H9 (cell line): ENCODE measurements around the gene LIN7A. TPM values are rescaled to one million over a fixed set of nuclear protein-coding genes. Genes with fewer than 3 reads are reported as not detected.
A peak's percentile ranks its signal among the peaks of the same experiment; 100 is the strongest.

ENCODE experiments used
- DNase-seq: peaks from one replicate; pipeline ENCODE4 v3.0.0-alpha.2; 2017
- H2AFZ ChIP-seq: one replicate; pipeline ENCODE4 v1.6.1; 2013; ENCODE audit warnings: mild to moderate bottlenecking, low read length, control low read depth, moderate library complexity
- H2AK5ac ChIP-seq: 2 replicates; pipeline ENCODE4 v1.6.1; 2013; ENCODE audit warnings: low read length, control low read depth, mixed read lengths; ENCODE audit not compliant: insufficient read length
- H2BK120ac ChIP-seq: one replicate; pipeline ENCODE4 v1.6.1; 2013; ENCODE audit warnings: low read depth, mild to moderate bottlenecking, low read length, control low read depth, inconsistent platforms; ENCODE audit not compliant: poor library complexity, severe bottlenecking
- H2BK12ac ChIP-seq: 2 replicates; pipeline ENCODE4 v1.6.1; 2013; ENCODE audit warnings: low read length, control low read depth, mixed read lengths, low read depth; ENCODE audit not compliant: insufficient read length
- H2BK15ac ChIP-seq: 2 replicates; pipeline ENCODE4 v1.6.1; 2013; ENCODE audit warnings: low read depth, low read length, control low read depth
- H2BK20ac ChIP-seq: one replicate; pipeline ENCODE4 v1.6.1; 2013; ENCODE audit warnings: low read depth, mild to moderate bottlenecking, low read length, control low read depth, inconsistent platforms; ENCODE audit not compliant: poor library complexity, severe bottlenecking
- H2BK5ac ChIP-seq: 2 replicates; pipeline ENCODE4 v1.6.1; 2013; ENCODE audit warnings: low read length, control low read depth, mixed read lengths; ENCODE audit not compliant: insufficient read length
- H3K14ac ChIP-seq: 2 replicates; pipeline ENCODE4 v1.6.1; 2013; ENCODE audit warnings: low read length, control low read depth; ENCODE audit not compliant: insufficient read depth
- H3K18ac ChIP-seq: 2 replicates; pipeline ENCODE4 v1.6.1; 2013; ENCODE audit warnings: low read depth, mild to moderate bottlenecking, mixed read lengths, low read length, control low read depth; ENCODE audit not compliant: insufficient read length
- H3K23ac ChIP-seq: 2 replicates; pipeline ENCODE4 v1.6.1; 2013; ENCODE audit warnings: low read length, control low read depth, mixed read lengths, low read depth; ENCODE audit not compliant: insufficient read length
- H3K23me2 ChIP-seq: 2 replicates; pipeline ENCODE4 v1.6.1; 2013; ENCODE audit warnings: low read depth, mild to moderate bottlenecking, mixed read lengths, low read length, control low read depth; ENCODE audit not compliant: insufficient read length, poor library complexity, severe bottlenecking
- H3K27ac ChIP-seq: 2 replicates; pipeline ENCODE4 v1.5.1; 2013; ENCODE audit warnings: low read length, control low read depth, mixed read lengths, low read depth; ENCODE audit not compliant: insufficient read length
- H3K27me3 ChIP-seq: 2 replicates; pipeline ENCODE4 v1.6.1; 2013; ENCODE audit warnings: low read length, control low read depth, inconsistent platforms; ENCODE audit not compliant: insufficient read depth
- H3K4ac ChIP-seq: 2 replicates; pipeline ENCODE4 v1.6.1; 2013; ENCODE audit warnings: low read depth, mild to moderate bottlenecking, control low read depth, inconsistent platforms, low read length, moderate library complexity
- H3K4me1 ChIP-seq: 2 replicates; pipeline ENCODE4 v1.6.1; 2013; ENCODE audit warnings: low read length, control low read depth, inconsistent platforms; ENCODE audit not compliant: insufficient read depth
- H3K4me2 ChIP-seq: 2 replicates; pipeline ENCODE4 v1.6.1; 2013; ENCODE audit warnings: low read length, control low read depth, mixed read lengths; ENCODE audit not compliant: insufficient read length, insufficient read depth
- H3K56ac ChIP-seq: 2 replicates; pipeline ENCODE4 v1.6.1; 2013; ENCODE audit warnings: low read depth, mild to moderate bottlenecking, mixed read lengths, low read length, control low read depth; ENCODE audit not compliant: insufficient read length
- H3K79me1 ChIP-seq: 2 replicates; pipeline ENCODE4 v1.6.1; 2013; ENCODE audit warnings: low read depth, mild to moderate bottlenecking, moderate library complexity, low read length, control low read depth, inconsistent platforms; ENCODE audit not compliant: insufficient read depth, poor library complexity, severe bottlenecking
- H3K79me2 ChIP-seq: 2 replicates; pipeline ENCODE4 v1.6.1; 2013; ENCODE audit warnings: low read length, control low read depth, inconsistent platforms; ENCODE audit not compliant: insufficient read depth
- H3K9ac ChIP-seq: 2 replicates; pipeline ENCODE4 v1.6.1; 2013; ENCODE audit warnings: low read length, control low read depth, mixed read lengths; ENCODE audit not compliant: insufficient read length; ENCODE audit errors: extremely low read depth
- H3K9me3 ChIP-seq: one replicate; pipeline ENCODE4 v1.6.1; 2013; ENCODE audit warnings: low read depth, low read length, inconsistent platforms; ENCODE audit not compliant: control insufficient read depth
- H3T11ph ChIP-seq: one replicate; pipeline ENCODE4 v1.6.1; 2013; ENCODE audit warnings: mild to moderate bottlenecking, low read length, control low read depth, inconsistent platforms
- H4K20me1 ChIP-seq: one replicate; pipeline ENCODE4 v1.6.1; 2013; ENCODE audit not compliant: control insufficient read depth, insufficient read length, insufficient read depth
- H4K5ac ChIP-seq: 2 replicates; pipeline ENCODE4 v1.6.1; 2013; ENCODE audit warnings: low read depth, mild to moderate bottlenecking, mixed read lengths, low read length, control low read depth; ENCODE audit not compliant: insufficient read length
- H4K8ac ChIP-seq: replicated peaks from 2 replicates; pipeline ENCODE4 v1.6.1; 2013; ENCODE audit warnings: low read length, control low read depth, mixed read lengths, low read depth; ENCODE audit not compliant: insufficient read length
- H4K91ac ChIP-seq: 2 replicates; pipeline ENCODE4 v1.6.1; 2013; ENCODE audit warnings: low read depth, mild to moderate bottlenecking, moderate library complexity, mixed read lengths, low read length, control low read depth; ENCODE audit not compliant: insufficient read length
- H3K27ac Mint-ChIP-seq, 3 experiments: 2 replicates in 2 of 3; 3 replicates in 1 of 3; pipeline ENCODE4 v1.8.0; 2020 to 2021; ENCODE audit warnings: mixed read lengths in 3 of 3, mild to moderate bottlenecking in 1 of 3, moderate library complexity in 1 of 3
- H3K27me3 Mint-ChIP-seq: 2 replicates; pipeline ENCODE4 v1.8.0; 2021; ENCODE audit warnings: low read depth, mild to moderate bottlenecking, moderate library complexity, mixed read lengths
- H3K36me3 Mint-ChIP-seq, 3 experiments: 2 replicates in 2 of 3; 3 replicates in 1 of 3; pipeline ENCODE4 v1.8.0; 2020 to 2021; ENCODE audit warnings: low read depth in 3 of 3, mixed read lengths in 3 of 3; ENCODE audit not compliant: insufficient read depth in 1 of 3
- H3K4me1 Mint-ChIP-seq, 2 experiments: 2 replicates each; pipeline ENCODE4 v1.8.0; 2020; ENCODE audit warnings: mixed read lengths in 2 of 2
- H3K4me3 Mint-ChIP-seq, 2 experiments: 2 replicates in 1 of 2; 3 replicates in 1 of 2; pipeline ENCODE4 v1.8.0; 2020 to 2021; ENCODE audit warnings: mild to moderate bottlenecking in 2 of 2, mixed read lengths in 2 of 2, moderate library complexity in 1 of 2
- H3K9me3 Mint-ChIP-seq, 2 experiments: 2 replicates in 1 of 2; 3 replicates in 1 of 2; pipeline ENCODE4 v1.8.0; 2020; ENCODE audit warnings: mild to moderate bottlenecking in 2 of 2, mixed read lengths in 2 of 2, moderate library complexity in 1 of 2
- WGBS: extraction: QIAGEN DNeasy Blood & Tissue Kit; methylation state at CpG from one replicate; pipeline ENCODE4 v1.1.7; 2013; ENCODE audit warnings: missing lambda C conversion rate, low lambda C conversion rate, mixed read lengths; ENCODE audit not compliant: insufficient read length; ENCODE audit errors: extremely low coverage; 5-methylcytosine and 5-hydroxymethylcytosine counted together
- total RNA-seq: library from RNA; stranded (reverse); gene quantifications from 2 replicates; pipeline ENCODE4 v1.2.1, GENCODE V29; 2021
- TF ChIP-seq, protein P1 (sequence below): fragments of 200-600 bp; sonication (generic); conservative IDR thresholded peaks from 3 replicates; pipeline ENCODE4 v1.8.0; 2021; ENCODE audit warnings: antibody characterized with exemption, mild to moderate bottlenecking

LIN7A gene
- total RNA-seq, 1 experiment from 2014 or later = 18.3 TPM

DNA sequence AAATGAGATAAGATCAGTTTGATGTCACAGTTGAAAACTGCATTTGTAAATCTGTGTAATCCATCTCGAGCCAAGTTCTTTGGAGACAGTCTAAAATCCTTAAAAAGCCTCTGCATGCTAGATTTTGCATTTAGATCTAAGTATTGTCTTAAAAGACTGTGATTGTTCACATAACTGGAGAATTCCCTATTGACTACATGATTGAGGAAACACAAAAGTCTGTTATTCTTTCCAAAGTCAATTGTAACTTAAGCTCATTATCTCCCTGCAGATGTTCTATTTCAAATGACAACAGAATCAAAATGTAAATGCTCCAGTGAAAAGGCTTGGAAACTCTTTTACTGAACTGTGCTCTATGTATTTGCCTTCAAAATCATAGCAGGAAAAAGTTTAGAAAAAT, 143.2 kb downstream of the LIN7A start:
- Histone ChIP-seq H3K4me2 (no peak overlapping the region), H4K5ac (no peak overlapping the region), H2BK12ac (no peak overlapping the region), H3K27me3 (no peaks in the 10 kb centered on the region), H4K91ac (no peak overlapping the region), H3K9me3 (no peaks in the 10 kb centered on the region), H3K23ac (no peak overlapping the region), H3K4me1 (peaks cover 6% of the 10 kb centered on the region; the same call in 1 of the 2 replicates), H2BK20ac (no peak overlapping the region), H3K14ac (no peak overlapping the region), H3K9ac (no peak overlapping the region), H3K27ac (no peak overlapping the region), H3K23me2 (no peaks in the 10 kb centered on the region), H3K18ac (no peak overlapping the region), H2AFZ (no peak overlapping the region), H3K56ac (no peak overlapping the region), H3T11ph (no peak overlapping the region), H2AK5ac (no peak overlapping the region), H4K20me1 (no peaks in the 10 kb centered on the region), H3K79me2 (no peaks in the 10 kb centered on the region), H3K79me1 (no peaks in the 10 kb centered on the region), H4K8ac (no peak overlapping the region), H2BK5ac (no peak overlapping the region), H3K4ac (no peak overlapping the region), H2BK15ac (no peak overlapping the region), H2BK120ac (no peak overlapping the region)
- peaks cover 38 to 43% of the 10 kb centered on the region in 2 experiments for H3K4me1 Mint-ChIP-seq
- WGBS = no CpG with 5 or more reads among the region's 1 CpG
- no peak for DNase-seq
- peaks cover 0 to 5% (median 4%) of the 10 kb centered on the region in 3 experiments; a peak in 4 of 7 replicates for H3K36me3 Mint-ChIP-seq
- H3K27ac Mint-ChIP-seq = peak overlapping the region in 2 of 3 experiments; percentile 86 to 93; a peak in 4 of 7 replicates
- H3K9me3 Mint-ChIP-seq = peaks cover 0 to 2% of the 10 kb centered on the region in 2 experiments; a peak in 1 of 5 replicates
- no peak overlapping the region for H3K4me3 Mint-ChIP-seq
- H3K27me3 Mint-ChIP-seq = no peaks in the 10 kb centered on the region
- TF ChIP-seq, protein P1, sequence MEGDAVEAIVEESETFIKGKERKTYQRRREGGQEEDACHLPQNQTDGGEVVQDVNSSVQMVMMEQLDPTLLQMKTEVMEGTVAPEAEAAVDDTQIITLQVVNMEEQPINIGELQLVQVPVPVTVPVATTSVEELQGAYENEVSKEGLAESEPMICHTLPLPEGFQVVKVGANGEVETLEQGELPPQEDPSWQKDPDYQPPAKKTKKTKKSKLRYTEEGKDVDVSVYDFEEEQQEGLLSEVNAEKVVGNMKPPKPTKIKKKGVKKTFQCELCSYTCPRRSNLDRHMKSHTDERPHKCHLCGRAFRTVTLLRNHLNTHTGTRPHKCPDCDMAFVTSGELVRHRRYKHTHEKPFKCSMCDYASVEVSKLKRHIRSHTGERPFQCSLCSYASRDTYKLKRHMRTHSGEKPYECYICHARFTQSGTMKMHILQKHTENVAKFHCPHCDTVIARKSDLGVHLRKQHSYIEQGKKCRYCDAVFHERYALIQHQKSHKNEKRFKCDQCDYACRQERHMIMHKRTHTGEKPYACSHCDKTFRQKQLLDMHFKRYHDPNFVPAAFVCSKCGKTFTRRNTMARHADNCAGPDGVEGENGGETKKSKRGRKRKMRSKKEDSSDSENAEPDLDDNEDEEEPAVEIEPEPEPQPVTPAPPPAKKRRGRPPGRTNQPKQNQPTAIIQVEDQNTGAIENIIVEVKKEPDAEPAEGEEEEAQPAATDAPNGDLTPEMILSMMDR = no peak
